Upper lobe of left lung (tissue), 6 donors: ENCODE results near the gene NBR1. TPM values are rescaled to one million over a fixed set of nuclear protein-coding genes. Genes with fewer than 3 reads are reported as not detected.

Source experiments
- ATAC-seq, 2 donors: fragments of 200-7000 bp; cut with Tn5 transposase; one replicate each; pipeline ENCODE4 v1.9.1; 2022; ENCODE audit warnings: mild to moderate bottlenecking in 2 of 2, moderate library complexity in 2 of 2; ENCODE audit not compliant: low FRiP score in 2 of 2
- DNase-seq, 2 donors: peaks; one replicate each; pipeline ENCODE4 v3.0.0-alpha.2; 2019 to 2020
- H3K27ac ChIP-seq, 4 donors: fragments of 200-600 bp; sonication (generic); one replicate each; pipeline ENCODE4 v1.5.1; 2016 to 2019
- H3K27me3 ChIP-seq, 4 donors: fragments of 200-600 bp; sonication (generic); one replicate each; pipeline ENCODE4 v1.5.1; 2017 to 2019
- H3K36me3 ChIP-seq, 4 donors: fragments of 200-600 bp; sonication (generic); one replicate each; pipeline ENCODE4 v1.5.1; 2016 to 2019
- H3K4me1 ChIP-seq, 4 donors: fragments of 200-600 bp; sonication (generic); one replicate each; pipeline ENCODE4 v1.5.1; 2018 to 2019
- H3K4me3 ChIP-seq, 4 donors: fragments of 200-600 bp; sonication (generic); one replicate each; pipeline ENCODE4 v1.5.1; 2017 to 2019; ENCODE audit warnings: mild to moderate bottlenecking in 2 of 4, moderate library complexity in 1 of 4
- H3K9me3 ChIP-seq, 4 donors: fragments of 200-600 bp; sonication (generic); one replicate each; pipeline ENCODE4 v1.5.1; 2018 to 2019
- EP300 ChIP-seq, 4 donors: sonication (generic); formaldehyde crosslinking; IDR thresholded peaks; one replicate each; pipeline ENCODE4 v1.5.1; 2017; ENCODE audit warnings: antibody characterized with exemption in 4 of 4, control low read depth in 2 of 4
- POLR2A ChIP-seq, 4 donors: fragments of 450-650 bp; IDR thresholded peaks; one replicate each; pipeline ENCODE4 v1.5.1; 2016 to 2017; ENCODE audit warnings: antibody characterized with exemption in 4 of 4, mild to moderate bottlenecking in 2 of 4
- POLR2AphosphoS5 ChIP-seq, 2 donors: sonication (generic); formaldehyde crosslinking; IDR thresholded peaks; one replicate each; pipeline ENCODE4 v1.5.1; 2017; ENCODE audit warnings: antibody characterized with exemption in 2 of 2
- WGBS, 2 donors: methylation state at CpG; one replicate each; pipeline ENCODE4 v1.1.5; 2017 to 2018; 5-methylcytosine and 5-hydroxymethylcytosine counted together
- total RNA-seq, 6 donors: library from RNA; depleted of rRNA in 4 of 6; stranded (reverse); fragments of >200 nt in 4 of 6; gene quantifications; one replicate each; pipeline versions ENCODE4 v1.1.0 to v1.2.1, GENCODE V29; 2016 to 2021
- TF ChIP-seq, protein P1 (sequence below), 6 experiments: fragments of 450-650 bp in 4 of 6; fragments of 200-600 bp in 2 of 6; sonication (generic) in 2 of 6; IDR thresholded peaks; one replicate each; pipeline ENCODE4 v1.5.1; 2016 to 2019; ENCODE audit warnings: antibody characterized with exemption in 6 of 6
- donor health status: DM: no; HTN: no; CAD: no; lungs with moderate emphysema.
- donor health status: DM: no; HTN: yes; CAD: no; lungs with severe emphysema.

NBR1 gene
- total RNA-seq, 6 donors from 2014 or later, result 52.4 to 95.5 (median 76.5) TPM

DNA sequence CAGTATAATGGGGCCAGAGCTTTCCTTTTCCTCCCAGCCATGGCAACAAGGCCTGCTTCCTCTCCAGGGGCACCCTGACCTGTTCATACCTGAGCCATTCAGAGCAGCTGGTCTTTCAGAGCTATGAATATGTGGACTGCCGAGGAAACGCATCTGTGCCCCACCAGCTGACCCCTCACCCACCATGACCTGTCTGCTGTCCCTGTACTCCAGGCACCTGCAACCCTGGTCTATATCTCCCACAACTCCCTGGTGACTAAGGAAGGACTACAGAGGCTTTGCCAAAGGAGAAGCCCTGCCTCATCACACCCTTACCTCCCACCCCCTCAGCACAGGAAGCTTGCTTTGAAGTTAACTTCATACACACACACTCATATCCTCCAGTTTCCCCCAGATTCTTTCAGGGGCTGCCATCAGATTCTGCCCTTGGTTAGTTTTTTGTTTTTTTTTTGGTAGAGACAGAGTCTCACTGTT lies 46.6 kb downstream of the NBR1 start:
- no peaks in the 10 kb centered on the region for H3K27me3 ChIP-seq
- no peak overlapping the region for H3K27ac ChIP-seq
- no peak for ATAC-seq
- H3K36me3 ChIP-seq, result peaks cover 0 to 32% (median 14%) of the 10 kb centered on the region in 4 donors
- peaks cover 6 to 9% (median 8%) of the 10 kb centered on the region in 4 donors for H3K4me1 ChIP-seq
- DNase-seq, result no peak
- TF ChIP-seq POLR2AphosphoS5 (IDR thresholded peaks at IDR 0.05), result no peak
- TF ChIP-seq POLR2A (IDR thresholded peaks at IDR 0.05), result no peak
- TF ChIP-seq EP300 (IDR thresholded peaks at IDR 0.05), result no peak
- TF ChIP-seq, protein P1, sequence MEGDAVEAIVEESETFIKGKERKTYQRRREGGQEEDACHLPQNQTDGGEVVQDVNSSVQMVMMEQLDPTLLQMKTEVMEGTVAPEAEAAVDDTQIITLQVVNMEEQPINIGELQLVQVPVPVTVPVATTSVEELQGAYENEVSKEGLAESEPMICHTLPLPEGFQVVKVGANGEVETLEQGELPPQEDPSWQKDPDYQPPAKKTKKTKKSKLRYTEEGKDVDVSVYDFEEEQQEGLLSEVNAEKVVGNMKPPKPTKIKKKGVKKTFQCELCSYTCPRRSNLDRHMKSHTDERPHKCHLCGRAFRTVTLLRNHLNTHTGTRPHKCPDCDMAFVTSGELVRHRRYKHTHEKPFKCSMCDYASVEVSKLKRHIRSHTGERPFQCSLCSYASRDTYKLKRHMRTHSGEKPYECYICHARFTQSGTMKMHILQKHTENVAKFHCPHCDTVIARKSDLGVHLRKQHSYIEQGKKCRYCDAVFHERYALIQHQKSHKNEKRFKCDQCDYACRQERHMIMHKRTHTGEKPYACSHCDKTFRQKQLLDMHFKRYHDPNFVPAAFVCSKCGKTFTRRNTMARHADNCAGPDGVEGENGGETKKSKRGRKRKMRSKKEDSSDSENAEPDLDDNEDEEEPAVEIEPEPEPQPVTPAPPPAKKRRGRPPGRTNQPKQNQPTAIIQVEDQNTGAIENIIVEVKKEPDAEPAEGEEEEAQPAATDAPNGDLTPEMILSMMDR (IDR thresholded peaks at IDR 0.05), result no peak
- H3K9me3 ChIP-seq, result no peaks in the 10 kb centered on the region
- no peak overlapping the region for H3K4me3 ChIP-seq
- 87 to 100% methylated on average over 2 of the region's 2 CpGs for WGBS, 2 donors

DNA sequence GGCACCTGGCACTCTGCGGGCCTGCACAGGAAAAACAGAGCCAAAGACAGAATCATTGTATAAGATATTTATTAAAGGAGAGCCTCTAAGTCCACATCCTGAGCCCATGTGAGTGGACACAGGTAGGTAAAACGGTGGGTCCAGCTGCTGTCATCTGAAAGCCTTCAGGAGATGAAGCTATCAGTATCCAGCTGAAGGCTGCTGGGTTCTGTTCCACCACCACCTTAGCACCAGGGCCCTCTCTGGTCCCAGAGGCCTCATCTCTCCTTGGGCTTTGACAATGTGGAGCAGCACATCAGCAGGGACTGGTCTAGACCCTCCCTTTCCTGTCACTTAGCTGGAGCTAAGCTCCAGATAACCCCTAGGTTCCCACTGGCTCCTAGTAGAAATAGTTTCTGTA lies 48.0 kb downstream of the NBR1 start:
- no peak overlapping the region for H3K27ac ChIP-seq
- DNase-seq (no peak), ATAC-seq (no peak)
- 93 to 96% methylated on average over 2 of the region's 2 CpGs for WGBS, 2 donors
- H3K36me3 ChIP-seq, result peaks cover 0 to 32% (median 14%) of the 10 kb centered on the region in 4 donors
- H3K9me3 ChIP-seq, result no peaks in the 10 kb centered on the region
- H3K4me3 ChIP-seq, result no peak overlapping the region
- H3K4me1 ChIP-seq, result no peaks in the 10 kb centered on the region
- TF ChIP-seq EP300 (IDR thresholded peaks at IDR 0.05), result no peak
- no peak for TF ChIP-seq POLR2A (IDR thresholded peaks at IDR 0.05)
- H3K27me3 ChIP-seq, result no peaks in the 10 kb centered on the region

DNA sequence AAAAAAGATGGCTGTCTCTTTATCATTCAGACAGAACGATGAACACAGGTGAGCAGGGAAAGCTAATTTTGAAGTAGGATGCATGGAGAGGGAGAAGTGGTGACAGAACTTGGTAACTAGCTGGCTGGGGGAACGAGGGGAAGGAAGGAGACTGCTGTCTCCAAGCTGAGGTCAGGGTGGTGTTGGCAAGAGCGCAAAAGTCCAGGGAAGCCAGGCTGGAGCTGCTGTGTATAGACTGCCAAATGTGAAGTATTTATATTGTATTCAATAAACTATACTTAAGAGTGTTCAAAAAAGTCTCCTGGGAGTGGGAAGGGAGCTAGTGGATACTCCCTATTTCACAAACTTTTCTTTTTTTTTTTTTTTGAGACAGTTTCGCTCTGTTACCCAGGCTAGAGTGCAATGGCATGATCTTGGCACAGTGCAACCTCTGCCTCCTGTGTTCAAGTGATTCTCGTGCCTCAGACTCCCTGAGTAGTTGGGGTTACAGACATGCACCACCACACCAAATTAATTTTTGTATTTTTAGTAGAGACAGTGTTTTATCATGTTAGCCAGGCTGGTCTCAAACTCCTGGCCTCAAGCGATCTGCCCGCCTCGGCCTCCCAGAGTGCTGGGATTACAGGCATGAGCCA lies 48.8 kb downstream of the NBR1 start:
- no peak overlapping the region for H3K27ac ChIP-seq
- H3K9me3 ChIP-seq, result no peaks in the 10 kb centered on the region
- no peak for TF ChIP-seq POLR2A (IDR thresholded peaks at IDR 0.05)
- TF ChIP-seq POLR2AphosphoS5 (IDR thresholded peaks at IDR 0.05), result no peak
- no peak for TF ChIP-seq EP300 (IDR thresholded peaks at IDR 0.05)
- TF ChIP-seq, protein P1 (IDR thresholded peaks at IDR 0.05), result no peak
- H3K4me3 ChIP-seq, result no peak overlapping the region
- WGBS, 2 donors, result 64 to 65% methylated on average over 8 of the region's 8 CpGs
- no peaks in the 10 kb centered on the region for H3K27me3 ChIP-seq
- peaks cover 0 to 32% (median 13%) of the 10 kb centered on the region in 4 donors for H3K36me3 ChIP-seq
- no peaks in the 10 kb centered on the region for H3K4me1 ChIP-seq
- no peak for DNase-seq
- ATAC-seq, result no peak

DNA sequence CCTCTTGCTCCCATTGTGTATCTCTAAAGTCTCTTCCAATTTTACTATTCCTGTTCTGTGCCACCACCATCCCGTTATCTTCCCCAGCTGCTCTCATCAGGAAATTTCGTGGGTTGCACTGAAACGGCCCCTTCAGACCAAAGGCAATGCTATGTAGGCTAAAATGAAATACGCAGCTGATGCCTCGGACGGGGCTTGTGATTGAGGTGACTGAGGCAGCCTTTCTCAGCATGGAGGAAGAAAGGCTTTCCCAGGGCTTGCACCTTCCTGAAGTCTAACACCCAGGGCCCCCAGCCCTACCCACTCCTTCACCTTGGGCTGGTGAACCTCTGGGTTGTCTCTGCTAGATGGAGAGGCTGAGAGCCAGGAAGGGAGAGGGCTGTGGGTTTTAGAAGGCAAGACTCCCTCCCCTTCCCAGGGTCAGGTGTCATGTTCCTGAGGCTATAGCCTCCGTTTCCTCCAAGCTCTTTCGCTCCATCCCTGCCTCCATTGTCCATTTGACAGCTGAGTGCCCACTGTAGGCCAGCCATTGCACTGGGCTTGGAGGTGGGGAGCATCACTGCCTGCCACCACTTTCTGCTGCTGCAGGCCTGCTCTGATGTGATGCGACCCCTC lies 49.6 kb downstream of the NBR1 start:
- H3K4me1 ChIP-seq, result no peaks in the 10 kb centered on the region
- H3K27ac ChIP-seq, result no peak overlapping the region
- ATAC-seq (no peak), DNase-seq (no peak)
- TF ChIP-seq EP300 (IDR thresholded peaks at IDR 0.05), result no peak
- TF ChIP-seq POLR2AphosphoS5 (IDR thresholded peaks at IDR 0.05), result no peak
- TF ChIP-seq, protein P1 (IDR thresholded peaks at IDR 0.05), result no peak
- TF ChIP-seq POLR2A (IDR thresholded peaks at IDR 0.05), result no peak
- H3K4me3 ChIP-seq, result no peak overlapping the region
- H3K9me3 ChIP-seq, result no peaks in the 10 kb centered on the region
- 85 to 90% methylated on average over 9 of the region's 9 CpGs for WGBS, 2 donors
- H3K36me3 ChIP-seq, result peaks cover 0 to 28% (median 15%) of the 10 kb centered on the region in 4 donors
- no peaks in the 10 kb centered on the region for H3K27me3 ChIP-seq

DNA sequence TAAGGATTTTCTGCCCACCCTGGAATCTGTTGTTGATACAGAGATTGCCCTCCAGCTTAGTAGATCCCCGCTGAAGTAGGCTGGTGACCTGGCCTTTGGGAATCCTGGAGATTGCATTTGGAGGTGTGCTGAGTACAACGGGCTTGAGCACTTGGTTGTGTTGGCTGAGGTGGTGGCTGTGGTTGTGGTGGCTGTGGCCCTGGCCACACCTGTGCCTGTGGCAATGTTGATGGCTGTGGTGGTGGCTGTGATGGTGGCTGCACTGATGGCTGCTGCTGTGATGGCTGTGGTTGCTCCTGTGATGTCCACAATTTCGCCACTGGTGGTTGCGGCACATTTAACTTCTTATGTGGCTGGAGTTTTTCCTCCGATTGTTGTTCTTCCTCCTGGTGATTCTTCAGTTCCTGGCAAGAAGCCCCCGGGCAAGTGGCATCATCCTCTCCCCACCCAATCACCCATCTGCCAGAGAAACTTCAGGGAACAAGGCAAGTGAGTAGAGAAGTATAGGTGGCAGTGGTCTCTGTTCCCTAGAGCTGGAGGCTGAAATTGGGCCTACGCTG lies 53.2 kb downstream of the NBR1 start:
- DNase-seq (no peak), ATAC-seq (no peak)
- TF ChIP-seq POLR2AphosphoS5 (IDR thresholded peaks at IDR 0.05) (no peak), EP300 (IDR thresholded peaks at IDR 0.05) (no peak), POLR2A (IDR thresholded peaks at IDR 0.05) (no peak)
- TF ChIP-seq, protein P1 (IDR thresholded peaks at IDR 0.05), result no peak
- Histone ChIP-seq H3K27ac (no peak overlapping the region), H3K9me3 (no peaks in the 10 kb centered on the region), H3K4me1 (no peaks in the 10 kb centered on the region), H3K4me3 (no peak overlapping the region), H3K27me3 (no peaks in the 10 kb centered on the region), H3K36me3 (peaks cover 0 to 17% (median 1%) of the 10 kb centered on the region in 4 donors)
- WGBS, 2 donors, result 85 to 87% methylated on average over 3 to 7 of the region's 7 CpGs
